SU-DHL-6 (cell line): ENCODE data around the gene ITSN1.

Experiments used
- H2AFZ ChIP-seq: fragments of 200-600 bp; sonication (generic); 2 replicates; pipeline ENCODE4 v1.6.1; 2014; ENCODE audit warnings: low read depth, mild to moderate bottlenecking, moderate library complexity, mixed read lengths, antibody characterized with exemption, low read length; ENCODE audit not compliant: severe bottlenecking
- H3F3A ChIP-seq: fragments of 200-600 bp; shearing (Covaris generic); 2 replicates; pipeline ENCODE4 v1.6.0; 2016; ENCODE audit warnings: antibody characterized with exemption, mild to moderate bottlenecking; ENCODE audit not compliant: insufficient read depth
- H3K27ac ChIP-seq: fragments of 200-600 bp; sonication (generic); 2 replicates; pipeline ENCODE4 v1.5.1; 2016; ENCODE audit warnings: low read depth, mild to moderate bottlenecking, low read length, moderate library complexity, mixed read lengths
- H3K27me3 ChIP-seq: fragments of 200-600 bp; sonication (generic), shearing (Covaris generic); 2 replicates; pipeline ENCODE4 v1.6.0; 2014; ENCODE audit warnings: mild to moderate bottlenecking, low read length
- H3K36me3 ChIP-seq: fragments of 200-600 bp; sonication (generic); 2 replicates; pipeline ENCODE4 v1.6.1; 2014; ENCODE audit warnings: mild to moderate bottlenecking, low read length, mixed read lengths
- H3K4me2 ChIP-seq: fragments of 300-600, 200-600 bp; shearing (Covaris generic), sonication (generic); 2 replicates; pipeline ENCODE4 v1.6.0; 2014; ENCODE audit warnings: low read length, low read depth, mild to moderate bottlenecking; ENCODE audit not compliant: poor library complexity, severe bottlenecking
- H3K4me3 ChIP-seq: fragments of 200-600 bp; sonication (generic); 2 replicates; pipeline ENCODE4 v1.5.1; 2014; ENCODE audit warnings: antibody characterized with exemption, low read length, mild to moderate bottlenecking, mixed read lengths; ENCODE audit not compliant: insufficient read depth, poor library complexity, severe bottlenecking
- H3K79me2 ChIP-seq: fragments of 200-600 bp; sonication (generic); 2 replicates; pipeline ENCODE4 v1.6.1; 2014; ENCODE audit warnings: mild to moderate bottlenecking, low read length, moderate library complexity; ENCODE audit not compliant: insufficient read depth
- H3K9ac ChIP-seq: fragments of 200-600 bp; sonication (generic); 2 replicates; pipeline ENCODE4 v1.7.0; 2014; ENCODE audit warnings: mild to moderate bottlenecking, low read length
- H3K9me2 ChIP-seq: fragments of 200-600 bp; sonication (generic); replicated peaks from 2 replicates; pipeline ENCODE4 v1.6.1; 2014; ENCODE audit warnings: low read length; ENCODE audit not compliant: insufficient read depth
- H3K9me3 ChIP-seq: fragments of 200-600 bp; sonication (generic); 2 replicates; pipeline ENCODE4 v1.6.1; 2014; ENCODE audit warnings: low read length, mixed read lengths; ENCODE audit not compliant: insufficient read depth
- H4K20me1 ChIP-seq: fragments of 200-600 bp; sonication (generic); 2 replicates; pipeline ENCODE4 v1.6.1; 2014; ENCODE audit warnings: low read depth, mild to moderate bottlenecking, antibody characterized with exemption, low read length, moderate library complexity, mixed read lengths
- EZH2phosphoT487 ChIP-seq: fragments of 200-600 bp; sonication (generic), shearing (Covaris generic); conservative IDR thresholded peaks from 2 replicates; pipeline ENCODE4 v1.6.1; 2018; ENCODE audit warnings: mild to moderate bottlenecking, antibody characterized with exemption, low read length, moderate library complexity, mixed read lengths
- TF ChIP-seq, protein P1 (sequence below): fragments of 200-600 bp; sonication (generic); IDR thresholded peaks from one replicate; pipeline ENCODE4 v1.5.1; 2017; ENCODE audit warnings: antibody characterized with exemption, mild to moderate bottlenecking, low read length, moderate library complexity; ENCODE audit not compliant: insufficient read depth, poor library complexity, severe bottlenecking

Gene ITSN1

DNA sequence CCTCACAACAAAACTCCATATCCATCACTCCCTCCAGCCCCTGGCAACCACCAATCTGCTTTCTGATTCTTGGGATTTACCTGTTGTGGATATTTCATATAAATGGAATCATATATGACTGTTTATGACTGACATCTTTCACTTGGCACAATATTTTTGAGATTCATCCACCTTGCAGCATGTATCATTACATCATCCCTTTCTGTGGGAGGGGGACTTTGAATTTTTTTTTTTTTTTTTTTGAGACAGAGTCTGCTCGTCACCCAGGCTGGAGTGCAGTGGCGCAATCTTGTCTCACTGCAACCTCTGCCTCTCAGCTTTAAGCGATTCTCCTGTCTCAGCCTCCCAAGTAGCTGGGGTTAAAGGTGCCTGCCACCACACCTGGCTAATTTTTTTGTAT lies 128.2 kb downstream of the ITSN1 start:
- Histone ChIP-seq H3K4me3 (no peak overlapping the region), H3F3A (no peaks in the 10 kb centered on the region), H2AFZ (no peak overlapping the region), H3K9ac (no peak overlapping the region), H3K4me2 (no peak overlapping the region), H3K79me2 (no peaks in the 10 kb centered on the region), H4K20me1 (no peaks in the 10 kb centered on the region), H3K27ac (no peak overlapping the region), H3K9me2 (no peaks in the 10 kb centered on the region), H3K36me3 (no peaks in the 10 kb centered on the region), H3K9me3 (no peaks in the 10 kb centered on the region), H3K27me3 (no peaks in the 10 kb centered on the region)
- TF ChIP-seq, protein P1, sequence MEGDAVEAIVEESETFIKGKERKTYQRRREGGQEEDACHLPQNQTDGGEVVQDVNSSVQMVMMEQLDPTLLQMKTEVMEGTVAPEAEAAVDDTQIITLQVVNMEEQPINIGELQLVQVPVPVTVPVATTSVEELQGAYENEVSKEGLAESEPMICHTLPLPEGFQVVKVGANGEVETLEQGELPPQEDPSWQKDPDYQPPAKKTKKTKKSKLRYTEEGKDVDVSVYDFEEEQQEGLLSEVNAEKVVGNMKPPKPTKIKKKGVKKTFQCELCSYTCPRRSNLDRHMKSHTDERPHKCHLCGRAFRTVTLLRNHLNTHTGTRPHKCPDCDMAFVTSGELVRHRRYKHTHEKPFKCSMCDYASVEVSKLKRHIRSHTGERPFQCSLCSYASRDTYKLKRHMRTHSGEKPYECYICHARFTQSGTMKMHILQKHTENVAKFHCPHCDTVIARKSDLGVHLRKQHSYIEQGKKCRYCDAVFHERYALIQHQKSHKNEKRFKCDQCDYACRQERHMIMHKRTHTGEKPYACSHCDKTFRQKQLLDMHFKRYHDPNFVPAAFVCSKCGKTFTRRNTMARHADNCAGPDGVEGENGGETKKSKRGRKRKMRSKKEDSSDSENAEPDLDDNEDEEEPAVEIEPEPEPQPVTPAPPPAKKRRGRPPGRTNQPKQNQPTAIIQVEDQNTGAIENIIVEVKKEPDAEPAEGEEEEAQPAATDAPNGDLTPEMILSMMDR = no peak
- no peak for TF ChIP-seq EZH2phosphoT487

DNA sequence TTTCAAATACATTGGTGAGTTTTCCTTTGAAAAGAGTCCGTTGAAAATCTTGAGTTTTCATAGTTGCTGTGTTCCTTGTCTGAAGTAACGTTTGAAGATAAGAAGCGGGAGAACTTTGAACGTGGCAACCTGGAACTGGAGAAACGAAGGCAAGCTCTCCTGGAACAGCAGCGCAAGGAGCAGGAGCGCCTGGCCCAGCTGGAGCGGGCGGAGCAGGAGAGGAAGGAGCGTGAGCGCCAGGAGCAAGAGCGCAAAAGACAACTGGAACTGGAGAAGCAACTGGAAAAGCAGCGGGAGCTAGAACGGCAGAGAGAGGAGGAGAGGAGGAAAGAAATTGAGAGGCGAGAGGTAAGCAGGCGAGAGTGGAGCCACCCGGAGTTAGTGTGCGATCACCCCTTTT lies 129.7 kb downstream of the ITSN1 start:
- Histone ChIP-seq H3K4me2 (no peak overlapping the region), H3K27me3 (no peaks in the 10 kb centered on the region), H3K9me2 (no peaks in the 10 kb centered on the region), H3K9ac (no peak overlapping the region), H3K79me2 (no peaks in the 10 kb centered on the region), H3K9me3 (no peaks in the 10 kb centered on the region), H3K36me3 (no peaks in the 10 kb centered on the region), H4K20me1 (no peaks in the 10 kb centered on the region), H3K27ac (no peak overlapping the region), H2AFZ (no peak overlapping the region), H3F3A (no peaks in the 10 kb centered on the region), H3K4me3 (no peak overlapping the region)
- no peak for TF ChIP-seq EZH2phosphoT487
- TF ChIP-seq, protein P1 = no peak

GRCh38 chr21:33774551-33774950 lies 132.2 kb downstream of the ITSN1 start:
- Histone ChIP-seq H4K20me1 (no peaks in the 10 kb centered on the region), H3K9ac (no peak overlapping the region), H3K27ac (no peak overlapping the region), H3K4me3 (no peak overlapping the region), H3K9me2 (no peaks in the 10 kb centered on the region), H3K4me2 (no peak overlapping the region), H3K27me3 (no peaks in the 10 kb centered on the region), H3K36me3 (0 out of 2 replicates have a peak, but pooled peaks cover 5% of the 10 kb centered on the region), H3K79me2 (no peaks in the 10 kb centered on the region), H2AFZ (no peak overlapping the region), H3F3A (no peaks in the 10 kb centered on the region), H3K9me3 (no peaks in the 10 kb centered on the region)
- TF ChIP-seq EZH2phosphoT487 = no peak
- TF ChIP-seq, protein P1 = no peak
